Renal cortex interstitium (tissue), 15 donors: ENCODE results near the gene CXCR5. TPM values are rescaled to one million over a fixed set of nuclear protein-coding genes. Genes with fewer than 3 reads are reported as not detected.
"Not testable (repeated sequence)": the region's sequence is repeated elsewhere in the genome, so short reads cannot be mapped to it uniquely, and the experiment has no call there.

Experiments
- DNase-seq, 11 donors: peaks; one replicate each; pipeline ENCODE4 v3.0.0-alpha.2; 2013; ENCODE audit warnings: low read depth in 9 of 11, low spot score in 4 of 11; ENCODE audit errors: extremely low read depth in 1 of 11
- long read RNA-seq, 16 experiments: transcript quantifications; one replicate each; lab custom pipeline, GENCODE V29; 2026
- polyA plus RNA-seq, 3 donors: library from polyadenylated mRNA; unstranded; fragments of 120-200 nt; gene quantifications; one replicate each; pipeline ENCODE4 v1.2.1, GENCODE V29; 2013; ENCODE audit not compliant: insufficient read length in 3 of 3

The CXCR5 gene, protein sequence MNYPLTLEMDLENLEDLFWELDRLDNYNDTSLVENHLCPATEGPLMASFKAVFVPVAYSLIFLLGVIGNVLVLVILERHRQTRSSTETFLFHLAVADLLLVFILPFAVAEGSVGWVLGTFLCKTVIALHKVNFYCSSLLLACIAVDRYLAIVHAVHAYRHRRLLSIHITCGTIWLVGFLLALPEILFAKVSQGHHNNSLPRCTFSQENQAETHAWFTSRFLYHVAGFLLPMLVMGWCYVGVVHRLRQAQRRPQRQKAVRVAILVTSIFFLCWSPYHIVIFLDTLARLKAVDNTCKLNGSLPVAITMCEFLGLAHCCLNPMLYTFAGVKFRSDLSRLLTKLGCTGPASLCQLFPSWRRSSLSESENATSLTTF
- polyA plus RNA-seq: not detected
- long read RNA-seq, donor 1, partial matches to known transcripts: 20 of 20 reads
- long read RNA-seq, donor 1, other reads (novel, unspliced or antisense): 0 of 20 reads
- long read RNA-seq, donor 2, partial matches to known transcripts: 5 of 5 reads
- long read RNA-seq, donor 2, other reads (novel, unspliced or antisense): 0 of 5 reads
- long read RNA-seq, donor 3, partial matches to known transcripts: 35 of 42 reads
- long read RNA-seq, donor 3, other reads (novel, unspliced or antisense): 7 of 42 reads
- long read RNA-seq, donor 4, partial matches to known transcripts: 13 of 13 reads
- long read RNA-seq, donor 4, other reads (novel, unspliced or antisense): 0 of 13 reads
- long read RNA-seq, donor 5: 0 reads
- long read RNA-seq, donor 6, partial matches to known transcripts: 50 of 50 reads
- long read RNA-seq, donor 6, other reads (novel, unspliced or antisense): 0 of 50 reads
- long read RNA-seq, donor 7: 0 reads
- long read RNA-seq, donor 8: 0 reads
- long read RNA-seq, donor 9, partial matches to known transcripts: 9 of 9 reads
- long read RNA-seq, donor 9, other reads (novel, unspliced or antisense): 0 of 9 reads
- long read RNA-seq, donor 10, partial matches to known transcripts: 12 of 23 reads
- long read RNA-seq, donor 10, other reads (novel, unspliced or antisense): 11 of 23 reads
- long read RNA-seq, donor 11, partial matches to known transcripts: 13 of 13 reads
- long read RNA-seq, donor 11, other reads (novel, unspliced or antisense): 0 of 13 reads
- long read RNA-seq, donor 12: 0 reads
- long read RNA-seq, donor 13: 0 reads
- long read RNA-seq, donor 14: 0 reads
- long read RNA-seq, donor 15, partial matches to known transcripts: 8 of 8 reads
- long read RNA-seq, donor 15, other reads (novel, unspliced or antisense): 0 of 8 reads
- long read RNA-seq, donor 16, partial matches to known transcripts: 78 of 78 reads
- long read RNA-seq, donor 16, other reads (novel, unspliced or antisense): 0 of 78 reads

DNA sequence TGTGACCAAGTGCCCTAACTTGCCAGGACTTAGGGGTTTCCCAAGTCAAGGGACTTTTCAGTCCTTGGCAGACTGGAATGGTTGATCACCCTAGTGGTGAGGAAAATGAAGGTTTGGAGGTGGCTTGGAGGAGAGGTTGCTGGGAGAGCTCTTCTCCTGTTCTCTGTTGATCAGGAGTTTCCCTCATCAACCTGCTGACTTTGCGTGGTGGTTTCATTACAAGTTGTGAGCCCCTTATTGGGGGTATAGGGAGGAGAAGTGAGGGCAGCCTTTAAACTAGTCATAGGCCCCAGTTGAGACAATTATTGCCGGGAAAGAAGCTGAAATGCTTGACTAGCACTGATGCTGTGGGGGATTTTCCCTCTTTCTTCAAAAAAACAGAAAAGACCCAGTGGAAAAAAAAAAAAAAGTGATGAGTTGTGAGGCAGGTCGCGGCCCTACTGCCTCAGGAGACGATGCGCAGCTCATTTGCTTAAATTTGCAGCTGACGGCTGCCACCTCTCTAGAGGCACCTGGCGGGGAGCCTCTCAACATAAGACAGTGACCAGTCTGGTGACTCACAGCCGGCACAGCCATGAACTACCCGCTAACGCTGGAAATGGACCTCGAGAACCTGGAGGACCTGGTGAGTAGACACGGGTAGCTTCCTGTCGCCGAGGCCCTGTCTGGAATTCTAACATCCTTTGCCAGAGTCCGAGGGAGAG, at the start of gene CXCR5:
Gene CXCR5, plus strand, starts transcription at position 525 of the 704 bp plus-strand sequence. Its CDS starts 50 bp downstream, at position 575.
- DNase-seq: no peak

DNA sequence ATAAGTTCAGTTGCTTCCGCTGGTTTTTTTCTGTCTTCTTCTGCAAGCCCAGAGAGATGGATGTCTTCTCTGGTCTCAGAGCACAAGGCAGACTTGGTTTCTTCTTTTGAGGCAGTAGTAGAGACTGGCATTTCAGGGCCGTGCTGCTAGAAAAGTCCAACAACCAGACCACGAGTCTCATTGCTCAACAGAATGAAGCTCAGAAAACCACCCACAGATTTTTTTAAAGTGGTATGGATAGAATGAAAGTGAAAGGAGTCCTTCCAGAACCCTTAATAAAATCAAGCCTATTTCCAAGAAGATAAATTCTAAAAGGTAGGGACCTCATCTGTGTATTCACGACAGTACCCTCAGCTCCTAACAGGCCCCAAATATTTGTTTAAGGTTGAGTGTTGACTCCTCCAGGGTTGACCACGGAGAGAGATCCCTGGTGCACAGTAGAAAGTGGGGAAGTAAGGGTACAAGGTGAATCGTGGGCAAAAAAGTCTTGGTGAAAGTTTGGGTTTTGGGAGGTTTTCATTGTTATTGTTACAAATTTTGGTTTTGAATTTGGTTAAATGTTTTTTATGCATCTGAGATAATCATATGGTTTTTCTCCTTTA, 49.2 kb upstream of the CXCR5 start:
- no peak for DNase-seq

DNA sequence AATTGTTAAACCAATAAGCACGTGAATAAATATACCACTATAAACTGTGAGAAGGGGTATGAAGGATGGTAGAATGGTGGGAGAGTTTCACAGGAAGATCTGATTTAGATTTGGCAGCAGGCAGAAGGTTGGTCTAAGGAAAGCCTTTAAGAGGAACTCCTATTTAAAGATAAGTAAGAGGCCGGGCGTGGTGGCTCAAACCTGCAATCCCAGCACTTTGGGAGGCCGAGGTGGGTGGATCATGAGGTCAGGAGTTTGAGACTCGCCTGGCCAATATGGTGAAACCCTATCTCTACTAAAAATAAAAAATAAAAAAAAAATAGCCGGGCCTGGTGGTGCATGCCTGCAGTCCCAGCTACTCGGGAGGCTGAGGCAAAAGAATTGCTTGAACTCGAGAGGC, 45.8 kb upstream of the CXCR5 start:
- DNase-seq: no peak

DNA sequence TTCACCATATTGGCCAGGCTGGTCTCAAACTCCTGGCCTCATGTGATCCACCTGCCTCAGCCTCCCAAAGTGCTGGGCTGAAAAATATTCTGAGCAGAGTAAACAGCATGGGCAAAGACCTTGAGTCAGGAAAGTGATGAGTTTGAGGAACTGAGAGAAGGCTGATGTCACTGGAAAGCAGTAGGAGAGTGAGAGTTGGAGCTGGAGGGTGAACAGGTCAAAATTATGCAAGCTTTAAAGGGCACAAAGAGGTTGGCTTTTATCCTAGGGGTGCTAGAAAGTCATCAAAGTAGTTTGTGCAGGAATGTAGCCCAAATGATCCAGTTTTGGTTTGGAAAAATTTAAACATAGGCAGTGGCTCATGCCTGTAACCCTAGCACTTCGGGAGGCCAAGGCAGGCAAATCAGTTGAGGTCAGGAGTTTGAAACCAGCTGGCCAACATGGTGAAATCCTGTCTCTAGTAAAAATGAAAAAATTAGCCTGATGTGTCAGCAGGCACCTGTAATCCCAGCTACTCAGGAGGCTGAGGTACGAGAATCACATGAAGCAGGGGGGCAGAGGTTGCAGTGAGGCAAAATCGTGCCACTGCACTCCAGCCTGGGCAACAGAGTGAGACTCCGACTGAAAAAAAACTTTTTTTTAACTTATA, 44.7 kb upstream of the CXCR5 start:
- no peak for DNase-seq

DNA sequence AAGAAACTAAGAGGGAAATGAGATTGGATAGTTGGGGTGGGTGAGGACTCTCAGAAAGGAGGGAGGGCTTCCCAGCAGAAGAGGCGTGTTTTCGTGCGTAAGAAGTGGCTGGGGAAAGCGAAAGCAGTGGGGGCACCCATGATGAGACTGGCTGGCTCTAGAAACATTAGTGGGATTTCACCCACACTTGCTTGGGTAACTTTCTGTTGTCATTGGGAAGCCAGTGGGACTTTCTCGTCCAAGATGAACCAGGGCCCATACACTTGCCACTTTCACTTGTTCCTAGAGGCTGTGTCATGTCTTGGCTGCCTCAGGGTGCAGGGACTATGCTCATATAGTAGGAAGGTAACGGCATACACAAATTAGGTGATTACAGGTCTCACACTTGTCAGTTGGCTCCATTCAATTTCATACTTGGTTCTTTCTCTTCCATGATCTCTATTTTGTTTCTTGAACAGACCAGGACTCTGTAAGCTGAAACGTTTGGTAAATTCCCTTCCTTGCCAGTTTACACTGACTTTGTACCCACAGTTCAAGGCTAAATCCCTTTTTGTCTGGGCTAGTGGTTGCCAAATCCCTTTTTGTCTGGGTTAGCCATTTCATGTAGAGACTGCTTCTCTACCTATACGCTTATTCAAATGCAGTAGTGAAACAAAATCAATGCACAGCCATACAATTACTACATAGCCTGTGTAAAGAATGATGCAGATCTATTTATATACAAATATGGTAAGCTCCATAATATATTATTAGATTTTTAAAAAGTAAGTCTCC, 42.0 kb upstream of the CXCR5 start:
- no peak for DNase-seq

DNA sequence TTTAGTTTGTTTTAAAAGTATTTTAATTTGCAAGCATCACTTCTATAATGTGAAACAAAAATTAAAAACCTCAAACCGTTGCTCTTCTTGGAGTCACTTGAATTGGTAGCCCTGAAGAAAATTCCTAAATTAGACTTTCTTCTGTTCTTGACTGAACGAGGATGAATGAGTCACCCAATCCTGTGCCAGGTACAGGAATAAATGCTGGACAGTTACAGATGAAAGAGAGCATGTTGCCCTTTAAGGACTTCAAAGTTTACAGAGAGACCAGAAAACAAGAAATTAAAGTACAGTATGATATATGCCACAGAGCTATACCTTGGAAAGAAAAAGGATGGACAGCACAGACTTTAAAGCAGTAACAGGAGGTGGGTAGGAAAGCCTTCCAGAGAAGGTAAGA, 41.3 kb upstream of the CXCR5 start:
- DNase-seq: no peak

DNA sequence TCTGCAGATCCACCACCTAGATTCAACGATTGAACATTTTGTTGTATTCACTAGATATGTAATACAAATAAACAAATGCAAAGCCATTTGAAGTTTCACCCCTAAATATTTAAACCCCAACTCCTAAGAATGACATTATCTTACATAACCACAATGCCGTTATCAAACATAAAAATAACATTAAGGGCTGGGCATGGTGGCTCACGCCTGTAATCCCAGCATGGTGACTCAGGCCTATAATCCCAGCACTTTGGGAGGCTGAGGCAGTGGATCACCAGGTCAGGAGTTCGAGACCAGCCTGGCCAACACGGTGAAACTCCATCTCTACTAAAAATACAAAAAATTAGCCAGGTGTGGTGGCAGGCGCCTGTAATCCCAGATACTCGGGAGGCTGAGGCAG, 40.8 kb upstream of the CXCR5 start:
- DNase-seq: not testable (repeated sequence)

DNA sequence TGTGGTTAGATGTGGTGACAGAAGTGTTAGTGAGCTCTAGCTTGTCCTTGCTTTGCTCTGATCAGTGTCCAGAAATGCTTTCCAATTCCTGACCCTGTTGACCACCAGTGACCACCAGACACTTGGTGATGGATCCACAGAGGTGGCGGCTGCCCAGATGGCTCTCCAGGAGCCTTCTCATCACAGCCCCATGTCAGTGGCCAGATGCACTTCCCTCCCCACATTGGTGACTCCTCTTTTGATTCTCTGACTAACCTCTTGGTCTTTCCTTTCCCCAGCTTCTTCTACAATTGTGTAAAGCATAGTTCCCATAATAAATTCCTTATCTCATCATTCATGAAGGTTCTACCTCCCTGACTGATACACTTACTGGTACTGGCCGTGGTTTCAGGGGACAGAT, 40.1 kb upstream of the CXCR5 start:
- no peak for DNase-seq

DNA sequence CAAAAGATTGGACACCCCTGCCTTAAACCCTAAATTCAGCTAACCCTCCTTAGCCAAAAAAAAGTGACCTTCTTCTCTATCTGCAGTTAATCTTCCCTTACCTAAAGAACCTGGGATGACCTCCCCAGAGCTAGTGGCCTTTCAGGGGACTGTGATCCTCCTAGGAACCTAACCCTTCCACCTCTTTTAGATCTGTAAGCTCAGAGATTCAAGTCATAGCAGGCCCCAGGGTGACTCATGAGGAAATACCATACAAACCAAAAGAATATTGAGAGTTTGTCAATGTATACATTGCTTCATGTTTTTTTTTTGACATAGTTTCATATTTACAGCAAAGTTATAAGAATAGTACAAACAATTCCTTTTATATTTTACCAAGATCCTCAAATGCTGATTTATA, 38.3 kb upstream of the CXCR5 start:
- DNase-seq: no peak

DNA sequence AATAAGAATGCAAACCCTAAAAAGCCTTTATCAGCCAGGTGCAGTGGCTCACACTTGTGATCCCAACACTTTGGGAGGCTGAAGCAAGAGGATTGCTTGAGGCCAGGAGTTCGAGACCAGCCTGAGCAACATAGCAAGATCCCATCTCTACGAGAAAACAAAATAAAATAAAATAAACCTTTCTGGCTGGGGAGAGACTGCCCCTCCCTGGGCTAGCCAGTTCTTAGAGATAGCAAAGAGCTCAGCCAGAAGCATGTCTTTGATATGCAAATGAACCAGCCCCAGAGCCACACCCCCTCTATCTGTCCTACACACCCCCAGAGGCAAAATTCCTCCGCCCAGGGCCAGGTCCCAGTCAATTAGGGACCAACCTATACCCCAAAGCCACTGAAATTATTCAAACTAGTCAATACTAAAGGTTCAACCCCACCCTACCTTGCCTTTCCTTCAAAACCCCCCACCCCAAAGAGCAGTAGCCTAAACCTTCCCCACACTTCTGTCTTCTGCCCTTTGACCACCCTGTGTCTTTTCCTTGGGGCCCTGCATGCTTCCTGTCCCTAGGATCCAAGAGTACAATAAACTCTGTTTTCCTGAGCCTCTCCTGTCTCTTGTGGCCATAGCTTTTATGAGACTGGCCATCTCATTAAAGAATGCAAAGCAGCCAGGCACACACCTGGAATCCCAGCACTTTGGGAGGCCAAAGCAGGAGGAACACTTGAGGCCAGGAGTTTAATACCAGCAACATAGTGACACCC, 37.3 kb upstream of the CXCR5 start:
- no peak for DNase-seq

DNA sequence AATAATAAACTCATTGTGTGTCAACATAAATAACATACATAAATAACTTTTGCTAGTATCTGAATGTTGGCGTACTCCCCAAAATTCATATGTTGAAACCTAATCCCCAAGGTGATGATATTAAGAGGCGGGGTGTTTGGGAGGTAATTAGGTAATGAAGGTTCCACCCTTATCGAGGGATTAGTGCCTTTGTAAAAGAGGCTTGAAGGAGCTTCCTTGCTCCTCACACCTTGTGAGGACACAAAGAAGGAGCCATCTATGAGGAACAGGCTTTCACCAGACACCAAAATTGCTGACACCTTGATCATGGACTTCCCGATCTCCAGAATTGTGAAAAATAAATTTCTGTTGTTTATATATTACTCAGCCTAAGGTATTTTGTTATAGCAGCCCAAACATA, 33.9 kb upstream of the CXCR5 start:
- DNase-seq: no peak

DNA sequence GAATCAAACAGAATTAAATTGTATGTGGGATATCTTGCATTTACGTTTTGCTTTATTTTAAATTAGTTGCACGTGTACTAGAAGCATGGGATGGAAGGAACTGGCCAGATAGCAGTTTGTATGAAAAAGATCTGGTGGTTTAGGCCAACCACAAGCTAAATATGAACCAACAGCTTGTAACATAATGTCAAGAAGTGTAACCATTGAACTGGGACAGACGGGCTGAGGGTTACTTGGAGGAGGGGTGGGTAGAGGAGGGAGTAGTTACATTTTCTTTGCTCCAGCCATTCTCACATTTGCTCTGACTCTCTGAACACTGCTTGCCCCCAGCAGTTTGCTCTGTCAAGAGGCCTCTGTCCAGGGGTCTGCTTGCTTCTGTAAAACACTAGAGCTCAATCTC, 31.7 kb upstream of the CXCR5 start:
- DNase-seq: no peak

DNA sequence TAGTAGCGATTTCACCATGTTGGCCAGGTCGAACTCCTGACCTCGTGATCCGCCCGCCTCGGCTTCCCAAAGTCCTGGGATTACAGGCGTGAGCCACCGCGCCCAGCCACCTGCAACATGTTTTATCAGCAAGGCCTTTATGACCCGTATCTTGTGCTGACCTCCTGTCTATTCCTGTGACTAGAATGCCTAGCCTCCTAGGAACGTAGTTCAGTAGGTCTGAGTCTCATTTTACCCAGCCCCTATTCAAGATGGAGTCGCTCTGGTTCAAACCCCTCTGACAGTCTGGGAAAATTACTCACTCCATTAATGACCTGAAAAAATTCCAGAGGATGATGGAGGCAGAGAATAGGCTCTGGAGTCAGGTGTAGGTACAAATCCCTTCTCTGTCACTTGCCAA, 30.0 kb upstream of the CXCR5 start:
- DNase-seq: no peak

DNA sequence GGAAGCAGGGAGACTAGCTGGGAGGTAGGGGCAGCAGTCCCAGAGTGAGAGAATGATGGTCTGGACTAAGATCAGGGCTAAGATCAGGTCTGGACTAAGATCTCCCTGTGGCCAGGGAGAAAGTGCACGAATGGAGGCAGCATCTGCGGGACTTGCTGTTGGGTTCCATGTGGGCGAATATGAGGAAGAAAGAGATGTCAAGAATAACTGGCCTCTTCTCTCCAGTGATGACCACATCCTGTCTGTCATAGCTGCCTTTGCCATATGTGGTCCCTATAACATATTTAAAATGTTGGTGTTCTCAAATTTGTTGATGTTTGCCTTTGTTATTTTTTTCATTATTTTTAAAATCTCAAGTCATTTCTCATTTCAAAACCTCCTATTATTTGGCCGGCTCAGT, 27.4 kb upstream of the CXCR5 start:
- no peak for DNase-seq

DNA sequence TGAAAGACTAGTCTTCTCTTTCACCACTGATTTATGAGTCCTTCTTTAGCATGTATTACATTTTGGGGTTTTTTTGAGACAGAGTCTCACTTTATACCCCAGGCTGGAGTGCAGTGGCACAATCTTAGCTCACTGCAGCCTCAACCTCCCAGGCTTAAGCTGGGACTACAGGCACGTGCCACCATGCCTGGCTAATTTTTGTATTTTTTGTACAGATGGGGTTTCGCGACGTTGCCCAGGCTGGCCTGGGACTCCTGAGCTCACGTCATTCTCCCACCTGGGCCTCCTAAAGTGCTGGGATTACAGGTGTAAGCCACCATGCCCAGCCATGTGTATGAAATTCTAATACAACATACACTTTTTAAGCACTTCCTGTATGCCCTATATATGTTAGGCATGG, 26.3 kb upstream of the CXCR5 start:
- DNase-seq: no peak

DNA sequence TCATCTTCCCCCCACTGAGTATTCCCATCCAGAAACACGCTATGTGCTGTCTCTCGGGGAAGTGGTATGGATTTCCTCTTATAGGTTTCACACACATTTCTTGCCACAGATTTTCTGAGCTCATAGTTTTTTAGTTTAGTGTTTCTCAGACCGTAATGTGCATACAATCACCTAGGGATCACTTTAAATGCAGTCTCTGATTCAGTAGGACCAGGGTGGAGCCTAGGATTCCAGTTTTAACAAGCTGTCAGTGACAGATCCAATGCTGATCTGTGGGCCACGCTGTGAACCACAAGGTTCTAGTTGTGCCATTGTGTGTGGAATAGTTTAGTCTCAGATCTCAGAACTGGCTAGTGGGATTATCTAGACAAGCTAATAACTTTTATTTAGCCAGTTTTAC, 23.7 kb upstream of the CXCR5 start:
- no peak for DNase-seq
